Activated naive CD4-positive, alpha-beta T cell treated with anti-CD3 and anti-CD28 coated beads for 36 hours (primary cell): ENCODE results near the gene UMODL1. TPM values are rescaled to one million over a fixed set of nuclear protein-coding genes. Genes with fewer than 3 reads are reported as not detected.

Experiments
- CTCF ChIA-PET: fragments of 350-600 bp; sonication (Branson Sonifier 250); formaldehyde crosslinking; loops from one replicate; lab custom pipeline; 2021; ENCODE audit warnings: antibody characterized with exemption; lab: Charles Lee
- DNase-seq: peaks from one replicate; pipeline ENCODE4 v3.0.0-alpha.2; 2020
- H3K27ac Mint-ChIP-seq: one replicate; pipeline ENCODE4 v1.8.0; 2021; ENCODE audit warnings: mild to moderate bottlenecking, mixed read lengths
- H3K27me3 Mint-ChIP-seq: one replicate; pipeline ENCODE4 v1.8.0; 2021; ENCODE audit warnings: low read depth, mixed read lengths
- H3K36me3 Mint-ChIP-seq: one replicate; pipeline ENCODE4 v1.8.0; 2021; ENCODE audit warnings: low read depth, mixed read lengths
- H3K4me1 Mint-ChIP-seq: one replicate; pipeline ENCODE4 v1.8.0; 2021; ENCODE audit warnings: low read depth, mixed read lengths
- H3K4me3 Mint-ChIP-seq: one replicate; pipeline ENCODE4 v1.8.0; 2021; ENCODE audit warnings: mild to moderate bottlenecking, moderate library complexity, mixed read lengths
- H3K9me3 Mint-ChIP-seq: one replicate; pipeline ENCODE4 v1.8.0; 2021; ENCODE audit warnings: mixed read lengths
- intact Hi-C: fragments of 100-400 bp; cut with micrococcal nuclease; formaldehyde crosslinking; loops from one replicate; pipeline ENCODE4 v1.15.1; 2023
- total RNA-seq, 2 experiments: library from RNA; stranded (reverse); gene quantifications; one replicate each; pipeline ENCODE4 v1.2.3, GENCODE V29; 2021

The UMODL1 gene
- total RNA-seq, 2 experiments from 2014 or later, result not detected

GRCh38 chr21:42086969-42087368, 15.9 kb downstream of the UMODL1 start:
- Mint-ChIP-seq H3K27ac (no peak overlapping the region), H3K4me1 (peaks cover 10% of the 10 kb centered on the region), H3K36me3 (no peaks in the 10 kb centered on the region), H3K9me3 (no peaks in the 10 kb centered on the region), H3K27me3 (no peaks in the 10 kb centered on the region), H3K4me3 (no peak overlapping the region)
- CTCF ChIA-PET, result interaction anchor here (1.0 to 3.5 kb wide), 3 partner anchors 10 to 58 kb away, joined by 3 to 21 read pairs (median 3); no protein-coding TSS in a partner anchor
- DNase-seq, result no peak
- intact Hi-C loops, result no loop called here

GRCh38 chr21:42088148-42088547, 17.0 kb downstream of the UMODL1 start:
- Mint-ChIP-seq H3K27ac (no peak overlapping the region), H3K9me3 (no peaks in the 10 kb centered on the region), H3K27me3 (no peaks in the 10 kb centered on the region), H3K36me3 (no peaks in the 10 kb centered on the region), H3K4me1 (peaks cover 10% of the 10 kb centered on the region), H3K4me3 (no peak overlapping the region)
- no peak for DNase-seq
- intact Hi-C loops, result no loop called here
- CTCF ChIA-PET, result interaction anchor here (3.5 kb wide), 1 partner anchor 19 kb away, joined by 21 read pairs; no protein-coding TSS in a partner anchor

- Mint-ChIP-seq H3K36me3 (no peaks in the 10 kb centered on the region), H3K9me3 (no peaks in the 10 kb centered on the region), H3K27ac (no peak overlapping the region), H3K4me3 (no peak overlapping the region), H3K27me3 (no peaks in the 10 kb centered on the region), H3K4me1 (peaks cover 10% of the 10 kb centered on the region)
- CTCF ChIA-PET, result interaction anchor here (1.8 kb wide), 1 partner anchor 19 kb away, joined by 8 read pairs; no protein-coding TSS in a partner anchor
- no peak for DNase-seq
- intact Hi-C loops, result no loop called here
These were observed 17.5 kb downstream of the UMODL1 start for GRCh38 chr21:42088658-42089057.

- peak; percentile 24 for DNase-seq
- H3K27ac Mint-ChIP-seq, result no peak overlapping the region
- H3K9me3 Mint-ChIP-seq, result no peaks in the 10 kb centered on the region
- H3K36me3 Mint-ChIP-seq, result no peaks in the 10 kb centered on the region
- no peaks in the 10 kb centered on the region for H3K27me3 Mint-ChIP-seq
- peaks cover 10% of the 10 kb centered on the region for H3K4me1 Mint-ChIP-seq
- intact Hi-C loops, result no loop called here
- H3K4me3 Mint-ChIP-seq, result no peak overlapping the region
- CTCF ChIA-PET, result interaction anchor here (1.8 kb wide), 1 partner anchor 19 kb away, joined by 8 read pairs; no protein-coding TSS in a partner anchor
These were observed 18.0 kb downstream of the UMODL1 start for GRCh38 chr21:42089093-42089631.

- H3K27me3 Mint-ChIP-seq, result no peaks in the 10 kb centered on the region
- CTCF ChIA-PET, result interaction anchor here (1.8 kb wide), 1 partner anchor 18 kb away, joined by 8 read pairs; no protein-coding TSS in a partner anchor
- DNase-seq, result no peak
- intact Hi-C loops, result no loop called here
- H3K36me3 Mint-ChIP-seq, result no peaks in the 10 kb centered on the region
- H3K4me1 Mint-ChIP-seq, result peaks cover 10% of the 10 kb centered on the region
- no peak overlapping the region for H3K4me3 Mint-ChIP-seq
- H3K9me3 Mint-ChIP-seq, result no peaks in the 10 kb centered on the region
- H3K27ac Mint-ChIP-seq, result no peak overlapping the region
These were observed 18.7 kb downstream of the UMODL1 start for GRCh38 chr21:42089665-42090310.

- CTCF ChIA-PET, result interaction anchor here (0.5 to 7.9 kb wide), 5 partner anchors 15 to 167 kb away, joined by 3 to 43 read pairs (median 4); no protein-coding TSS in a partner anchor
- Mint-ChIP-seq H3K27ac (no peak overlapping the region), H3K9me3 (no peaks in the 10 kb centered on the region), H3K4me1 (peaks cover 10% of the 10 kb centered on the region), H3K4me3 (no peak overlapping the region), H3K36me3 (no peaks in the 10 kb centered on the region), H3K27me3 (no peaks in the 10 kb centered on the region)
- no peak for DNase-seq
- intact Hi-C loops, result no loop called here
These were observed 20.9 kb downstream of the UMODL1 start for GRCh38 chr21:42091899-42092508.

GRCh38 chr21:42092771-42093170, 21.7 kb downstream of the UMODL1 start:
- Mint-ChIP-seq H3K27me3 (no peaks in the 10 kb centered on the region), H3K36me3 (no peaks in the 10 kb centered on the region), H3K4me3 (no peak overlapping the region), H3K27ac (no peak overlapping the region), H3K9me3 (no peaks in the 10 kb centered on the region), H3K4me1 (peaks cover 10% of the 10 kb centered on the region)
- CTCF ChIA-PET, result interaction anchor here (1.0 to 7.9 kb wide), 5 partner anchors 14 to 209 kb away, joined by 3 to 43 read pairs (median 4); no protein-coding TSS in a partner anchor
- intact Hi-C loops, result no loop called here
- DNase-seq, result no peak

- Mint-ChIP-seq H3K36me3 (no peaks in the 10 kb centered on the region), H3K27ac (no peak overlapping the region), H3K4me3 (no peak overlapping the region), H3K9me3 (no peaks in the 10 kb centered on the region), H3K27me3 (no peaks in the 10 kb centered on the region), H3K4me1 (peaks cover 10% of the 10 kb centered on the region)
- CTCF ChIA-PET, result interaction anchor here (1.0 to 7.9 kb wide), 4 partner anchors 14 to 208 kb away, joined by 3 to 43 read pairs (median 4); no protein-coding TSS in a partner anchor
- intact Hi-C loops, result no loop called here
- DNase-seq, result no peak
These were observed 22.1 kb downstream of the UMODL1 start for GRCh38 chr21:42093186-42093585.

GRCh38 chr21:42093991-42094421, 22.9 kb downstream of the UMODL1 start:
- H3K4me3 Mint-ChIP-seq, result no peak overlapping the region
- no peak for DNase-seq
- H3K9me3 Mint-ChIP-seq, result no peaks in the 10 kb centered on the region
- H3K4me1 Mint-ChIP-seq, result peaks cover 7% of the 10 kb centered on the region
- no peak overlapping the region for H3K27ac Mint-ChIP-seq
- no peaks in the 10 kb centered on the region for H3K27me3 Mint-ChIP-seq
- H3K36me3 Mint-ChIP-seq, result no peaks in the 10 kb centered on the region
- CTCF ChIA-PET, result interaction anchor here (7.9 kb wide), 1 partner anchor 13 kb away, joined by 43 read pairs; no protein-coding TSS in a partner anchor
- intact Hi-C loops, result no loop called here

GRCh38 chr21:42094811-42095210, 23.7 kb downstream of the UMODL1 start:
- Mint-ChIP-seq H3K36me3 (no peaks in the 10 kb centered on the region), H3K9me3 (no peaks in the 10 kb centered on the region), H3K27ac (no peak overlapping the region)

GRCh38 chr21:42095581-42095980, 24.5 kb downstream of the UMODL1 start:
- CTCF ChIA-PET, result interaction anchor here (0.9 to 7.9 kb wide), 3 partner anchors 12 to 279 kb away, joined by 3 to 43 read pairs (median 5); no protein-coding TSS in a partner anchor
- no peaks in the 10 kb centered on the region for H3K4me1 Mint-ChIP-seq
- DNase-seq, result no peak
- no peak overlapping the region for H3K27ac Mint-ChIP-seq
- H3K9me3 Mint-ChIP-seq, result no peaks in the 10 kb centered on the region
- H3K36me3 Mint-ChIP-seq, result no peaks in the 10 kb centered on the region
- H3K4me3 Mint-ChIP-seq, result no peak overlapping the region
- no peaks in the 10 kb centered on the region for H3K27me3 Mint-ChIP-seq
- intact Hi-C loops, result no loop called here

More at GRCh38 chr21:42094811-42095210, 23.7 kb downstream of the UMODL1 start:
- Mint-ChIP-seq H3K4me3 (no peak overlapping the region), H3K27me3 (no peaks in the 10 kb centered on the region), H3K4me1 (no peaks in the 10 kb centered on the region)
- intact Hi-C loops, result no loop called here
- DNase-seq, result peak; percentile 18
- CTCF ChIA-PET, result interaction anchor here (0.6 to 7.9 kb wide), 3 partner anchors 12 to 257 kb away, joined by 3 to 43 read pairs (median 5); no protein-coding TSS in a partner anchor

GRCh38 chr21:42096566-42096965, 25.4 kb downstream of the UMODL1 start:
- no peaks in the 10 kb centered on the region for H3K27me3 Mint-ChIP-seq
- H3K36me3 Mint-ChIP-seq, result no peaks in the 10 kb centered on the region
- H3K9me3 Mint-ChIP-seq, result no peaks in the 10 kb centered on the region
- H3K4me3 Mint-ChIP-seq, result no peak overlapping the region
- no peak for DNase-seq
- no peak overlapping the region for H3K27ac Mint-ChIP-seq
- intact Hi-C loops, result no loop called here
- no peaks in the 10 kb centered on the region for H3K4me1 Mint-ChIP-seq
- CTCF ChIA-PET, result interaction anchor here (1.2 to 7.9 kb wide), 2 partner anchors 11 to 280 kb away, joined by 3 to 43 read pairs; no protein-coding TSS in a partner anchor
